Transverse colon (tissue), 4 donors: Measurements from ENCODE around the gene SNX32.
A peak's percentile ranks its signal among the peaks of the same experiment; 100 is the strongest.

Experiments used
- CTCF ChIP-seq, 5 experiments: fragments of 200-600 bp in 3 of 5; fragments of 450-650 bp in 2 of 5; sonication (generic) in 3 of 5; IDR thresholded peaks; 1 replicate in 2 of 5; 2 replicates in 3 of 5; pipeline ENCODE4 v1.5.1; 2016 to 2017; ENCODE audit warnings: antibody characterized with exemption in 5 of 5, inconsistent platforms in 3 of 5, mild to moderate bottlenecking in 2 of 5, moderate library complexity in 1 of 5
- EP300 ChIP-seq: sonication (generic); formaldehyde crosslinking; IDR thresholded peaks from one replicate; pipeline ENCODE4 v1.6.1; 2017; ENCODE audit warnings: antibody characterized with exemption, low read depth
- POLR2A ChIP-seq: fragments of 450-650 bp; IDR thresholded peaks from one replicate; pipeline ENCODE4 v1.6.1; 2016; ENCODE audit warnings: antibody characterized with exemption, mild to moderate bottlenecking, moderate library complexity
- POLR2AphosphoS5 ChIP-seq, 3 donors: sonication (generic); formaldehyde crosslinking; IDR thresholded peaks; one replicate each; pipeline ENCODE4 v1.6.1; 2016; ENCODE audit warnings: antibody characterized with exemption in 3 of 3

- TF ChIP-seq CTCF (IDR thresholded peaks at IDR 0.05) = peak in 4 of 5 experiments; percentile 33 to 78 (median 53)
- no peak for TF ChIP-seq POLR2A
- TF ChIP-seq EP300 = no peak
- peak in 2 of 3 donors; percentile 17 to 39 for TF ChIP-seq POLR2AphosphoS5 (IDR thresholded peaks at IDR 0.05)
These were observed 17.4 kb downstream of the SNX32 start for GRCh38 chr11:65851083-65851579.
